Neutrophil (primary cell): ENCODE results near the gene ATXN1L.

Experiments used
- H3K27ac ChIP-seq: fragments of 200-600 bp; sonication (generic); 2 replicates; pipeline ENCODE4 v1.5.1; 2016; ENCODE audit warnings: mild to moderate bottlenecking, moderate library complexity
- H3K27me3 ChIP-seq: fragments of 200-600 bp; sonication (generic); 2 replicates; pipeline ENCODE4 v1.6.0; 2016; ENCODE audit warnings: mild to moderate bottlenecking
- H3K36me3 ChIP-seq: fragments of 200-600 bp; sonication (generic); 2 replicates; pipeline ENCODE4 v1.5.1; 2017
- H3K4me1 ChIP-seq, 2 experiments: fragments of 200-600 bp in 1 of 2; sonication (generic) in 1 of 2; 1 replicate in 1 of 2; 2 replicates in 1 of 2; pipeline versions ENCODE4 v1.5.1 to v1.6.1; 2013 to 2016; ENCODE audit warnings: low read depth in 1 of 2, low read length in 1 of 2, mild to moderate bottlenecking in 1 of 2, moderate library complexity in 1 of 2; ENCODE audit not compliant: control insufficient read depth in 1 of 2, insufficient read depth in 1 of 2
- H3K4me3 ChIP-seq, 2 experiments: fragments of 200-600 bp in 1 of 2; sonication (generic) in 1 of 2; 1 replicate in 1 of 2; 2 replicates in 1 of 2; pipeline ENCODE4 v1.5.1; 2013 to 2016; ENCODE audit warnings: low read depth in 1 of 2, low read length in 1 of 2, mild to moderate bottlenecking in 1 of 2, moderate library complexity in 1 of 2
- H3K9me3 ChIP-seq: fragments of 200-600 bp; sonication (generic); 2 replicates; pipeline ENCODE4 v1.5.1; 2016
- TF ChIP-seq, protein P1 (sequence below): fragments of 200-600 bp; sonication (generic); IDR thresholded peaks from 2 replicates; pipeline ENCODE4 v1.5.1; 2016; ENCODE audit warnings: antibody characterized with exemption

Gene ATXN1L

DNA sequence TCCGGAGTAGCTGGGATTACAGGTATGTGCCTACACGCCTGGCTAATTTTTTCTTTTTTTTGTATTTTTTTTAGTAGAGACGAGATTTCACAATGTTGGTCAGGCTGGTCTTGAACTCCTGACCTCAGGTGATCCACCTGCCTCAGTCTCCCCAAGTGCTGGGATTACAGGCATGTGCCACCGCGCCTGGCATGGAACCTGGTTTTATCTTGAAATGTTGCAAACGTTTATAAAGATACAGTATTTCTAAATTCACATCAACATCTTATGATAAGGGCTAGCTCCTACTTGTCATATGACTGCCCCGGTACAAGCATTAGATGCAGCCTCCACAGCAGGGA, 48.1 kb downstream of the ATXN1L start:
- Histone ChIP-seq H3K27ac (peak overlapping the region; percentile 87), H3K9me3 (no peaks in the 10 kb centered on the region), H3K4me1 (peaks cover 28 to 30% of the 10 kb centered on the region in 2 experiments), H3K4me3 (peak overlapping the region; percentile 71 to 75), H3K27me3 (no peaks in the 10 kb centered on the region), H3K36me3 (no peaks in the 10 kb centered on the region)
- TF ChIP-seq, protein P1, sequence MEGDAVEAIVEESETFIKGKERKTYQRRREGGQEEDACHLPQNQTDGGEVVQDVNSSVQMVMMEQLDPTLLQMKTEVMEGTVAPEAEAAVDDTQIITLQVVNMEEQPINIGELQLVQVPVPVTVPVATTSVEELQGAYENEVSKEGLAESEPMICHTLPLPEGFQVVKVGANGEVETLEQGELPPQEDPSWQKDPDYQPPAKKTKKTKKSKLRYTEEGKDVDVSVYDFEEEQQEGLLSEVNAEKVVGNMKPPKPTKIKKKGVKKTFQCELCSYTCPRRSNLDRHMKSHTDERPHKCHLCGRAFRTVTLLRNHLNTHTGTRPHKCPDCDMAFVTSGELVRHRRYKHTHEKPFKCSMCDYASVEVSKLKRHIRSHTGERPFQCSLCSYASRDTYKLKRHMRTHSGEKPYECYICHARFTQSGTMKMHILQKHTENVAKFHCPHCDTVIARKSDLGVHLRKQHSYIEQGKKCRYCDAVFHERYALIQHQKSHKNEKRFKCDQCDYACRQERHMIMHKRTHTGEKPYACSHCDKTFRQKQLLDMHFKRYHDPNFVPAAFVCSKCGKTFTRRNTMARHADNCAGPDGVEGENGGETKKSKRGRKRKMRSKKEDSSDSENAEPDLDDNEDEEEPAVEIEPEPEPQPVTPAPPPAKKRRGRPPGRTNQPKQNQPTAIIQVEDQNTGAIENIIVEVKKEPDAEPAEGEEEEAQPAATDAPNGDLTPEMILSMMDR, result no peak

DNA sequence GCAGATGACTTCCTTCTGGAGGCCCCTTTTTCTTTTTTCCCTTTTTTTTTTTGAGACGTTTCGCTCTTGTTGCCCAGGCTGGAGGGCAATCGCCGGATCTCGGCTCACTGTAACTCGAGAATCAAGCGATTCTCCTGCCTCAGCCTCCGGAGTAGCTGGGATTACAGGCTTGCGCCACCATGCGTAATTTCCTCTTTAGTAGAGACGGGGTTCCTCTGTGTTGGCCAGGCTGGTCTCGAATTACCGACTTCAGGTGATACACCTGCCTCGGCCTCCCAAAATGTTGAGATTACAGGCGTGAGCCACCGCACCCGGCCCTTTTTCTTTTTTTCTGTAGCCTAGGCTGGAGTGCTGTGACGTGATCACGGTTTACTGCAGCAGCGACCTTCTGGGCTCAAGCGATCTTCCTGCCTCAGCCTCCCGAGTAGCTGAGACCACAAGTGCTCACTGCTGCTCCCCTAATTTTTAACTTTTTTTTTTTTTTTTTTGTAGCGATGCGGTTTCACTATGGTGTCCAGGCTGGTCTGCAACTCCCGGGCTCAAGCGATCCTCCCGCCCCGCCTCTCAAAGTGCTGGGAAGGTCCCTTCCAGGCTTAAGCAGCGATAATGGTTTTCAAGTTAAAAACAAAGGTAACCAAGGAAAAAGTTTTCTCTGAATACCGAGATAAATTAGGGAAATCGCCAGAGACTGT, 48.6 kb downstream of the ATXN1L start:
- peak overlapping the region; percentile 71 to 75 for H3K4me3 ChIP-seq

GRCh38 chr16:71894921-71895678, 49.3 kb downstream of the ATXN1L start, which contains the start of gene IST1:
Gene IST1 (plus strand): TSS chr16:71895531. CDS start chr16:71915641, 20,110 bp downstream.
- Histone ChIP-seq H3K4me3 (peak within 1 kb of the TSS; percentile 71 to 75), H3K27ac (peak within 1 kb of the TSS; percentile 87), H3K36me3 (no peaks in the 10 kb centered on the region), H3K4me1 (peaks cover 28 to 42% of the 10 kb centered on the region in 2 experiments), H3K9me3 (no peaks in the 10 kb centered on the region), H3K27me3 (no peaks in the 10 kb centered on the region)
- TF ChIP-seq, protein P1, result peak; percentile 15

More for the DNA sequence above, 48.6 kb downstream of the ATXN1L start:
- Histone ChIP-seq H3K4me1 (peaks cover 28 to 35% of the 10 kb centered on the region in 2 experiments), H3K27ac (peak overlapping the region; percentile 87), H3K9me3 (no peaks in the 10 kb centered on the region), H3K27me3 (no peaks in the 10 kb centered on the region), H3K36me3 (no peaks in the 10 kb centered on the region)
- TF ChIP-seq, protein P1, result no peak

DNA sequence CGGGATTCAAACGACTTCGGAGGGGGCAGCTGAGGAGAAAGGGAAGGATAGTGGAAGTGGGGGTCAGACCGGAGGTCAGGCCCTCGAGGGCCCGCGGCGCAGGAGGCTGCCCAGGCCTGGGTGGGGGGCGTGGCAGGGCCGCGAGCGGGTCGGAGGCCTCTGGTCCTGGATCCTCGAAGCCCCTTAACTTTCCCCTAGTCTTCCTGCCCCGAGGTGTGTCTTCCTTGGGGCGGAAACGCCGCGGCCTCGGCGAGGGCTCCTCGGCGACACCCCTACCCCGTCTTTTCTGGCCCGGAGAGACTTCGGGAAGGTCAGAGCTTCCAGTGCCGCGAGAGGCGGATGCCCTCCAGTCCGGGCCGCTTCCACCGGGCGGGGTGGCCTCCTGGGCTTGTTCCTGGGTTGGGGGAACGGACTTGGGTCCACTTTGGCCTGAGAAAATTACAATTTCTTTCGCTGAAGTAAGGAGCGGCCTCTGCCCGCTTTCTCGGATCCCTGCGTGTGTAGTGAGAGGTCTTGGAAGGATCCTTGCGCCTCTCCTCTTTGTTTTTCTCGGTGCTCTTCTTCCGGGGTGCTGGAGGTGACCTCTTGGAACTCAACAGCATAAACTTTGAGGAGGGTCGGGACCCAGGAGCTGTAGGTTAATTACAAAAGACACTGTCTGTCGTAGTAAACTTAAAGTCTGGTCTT, 50.0 kb downstream of the ATXN1L start:
- TF ChIP-seq, protein P1, result no peak
- H3K27me3 ChIP-seq, result no peaks in the 10 kb centered on the region
- peak overlapping the region; percentile 71 to 75 for H3K4me3 ChIP-seq
- peaks cover 34 to 49% of the 10 kb centered on the region in 2 experiments for H3K4me1 ChIP-seq
- H3K36me3 ChIP-seq, result no peaks in the 10 kb centered on the region
- H3K27ac ChIP-seq, result peak overlapping the region; percentile 87
- H3K9me3 ChIP-seq, result no peaks in the 10 kb centered on the region

DNA sequence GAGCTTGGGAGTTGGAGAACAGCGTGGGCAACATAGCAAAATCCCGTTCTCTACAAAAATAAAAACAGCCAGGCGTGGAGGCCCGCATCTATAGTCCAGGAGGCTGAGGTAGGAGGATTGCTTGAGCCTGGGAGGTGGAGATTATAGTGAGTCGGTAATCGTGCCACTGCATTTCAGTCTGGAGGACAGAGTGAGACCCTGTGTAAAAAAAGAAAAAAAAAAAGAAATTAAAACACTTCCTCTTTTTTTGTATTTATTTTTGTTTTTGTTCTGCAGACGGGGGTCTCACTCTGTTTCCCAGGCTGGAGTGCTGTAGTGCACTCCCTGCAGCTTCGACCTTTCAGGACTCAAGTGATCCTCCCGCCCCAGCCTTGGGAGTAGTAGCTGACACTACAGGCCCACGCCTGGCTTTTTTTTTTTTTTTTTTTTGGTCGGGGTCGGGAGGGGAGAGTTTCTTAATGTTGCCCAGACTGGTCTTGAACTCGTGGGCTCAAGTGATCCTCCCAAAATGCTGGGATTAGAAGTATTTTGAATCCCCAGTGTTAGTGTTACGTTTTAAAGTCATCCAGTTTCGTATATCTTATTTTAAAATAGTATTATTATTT, 51.1 kb downstream of the ATXN1L start:
- no peaks in the 10 kb centered on the region for H3K9me3 ChIP-seq
- peak overlapping the region; percentile 87 for H3K27ac ChIP-seq
- peaks cover 43 to 49% of the 10 kb centered on the region in 2 experiments for H3K4me1 ChIP-seq
- no peaks in the 10 kb centered on the region for H3K27me3 ChIP-seq
- H3K4me3 ChIP-seq, result peak overlapping the region; percentile 71 to 75
- TF ChIP-seq, protein P1, result no peak
- H3K36me3 ChIP-seq, result no peaks in the 10 kb centered on the region
